Mesendoderm (in vitro differentiated cells): Measurements from ENCODE around the gene UNKL. TPM values are rescaled to one million over a fixed set of nuclear protein-coding genes. Genes with fewer than 3 reads are reported as not detected.

Experiments
- DNase-seq: peaks from one replicate; pipeline ENCODE4 v3.0.0; 2013
- H2AK5ac ChIP-seq: 2 replicates; pipeline ENCODE4 v1.6.1; 2013; ENCODE audit warnings: low read length, inconsistent platforms
- H2BK120ac ChIP-seq: 2 replicates; pipeline ENCODE4 v1.6.1; 2013; ENCODE audit warnings: low read depth, mild to moderate bottlenecking, low read length, moderate library complexity, mixed read lengths
- H2BK15ac ChIP-seq: replicated peaks from 2 replicates; pipeline ENCODE4 v1.6.1; 2013; ENCODE audit warnings: low read depth, mild to moderate bottlenecking, moderate library complexity
- H2BK5ac ChIP-seq: 2 replicates; pipeline ENCODE4 v1.6.1; 2013; ENCODE audit warnings: low read length, inconsistent platforms
- H3K18ac ChIP-seq: 2 replicates; pipeline ENCODE4 v1.6.1; 2013; ENCODE audit warnings: mild to moderate bottlenecking, low read length, mixed read lengths
- H3K23ac ChIP-seq: one replicate; pipeline ENCODE4 v1.6.1; 2013; ENCODE audit warnings: low read length
- H3K27ac ChIP-seq: 2 replicates; pipeline ENCODE4 v1.5.1; 2013; ENCODE audit warnings: low read depth, mild to moderate bottlenecking, inconsistent platforms, low read length, moderate library complexity
- H3K27me3 ChIP-seq: 2 replicates; pipeline ENCODE4 v1.6.1; 2013; ENCODE audit warnings: low read length, control low read depth, mild to moderate bottlenecking, inconsistent platforms; ENCODE audit not compliant: insufficient read depth, poor library complexity
- H3K36me3 ChIP-seq: 2 replicates; pipeline ENCODE4 v1.6.1; 2013; ENCODE audit warnings: low read length, inconsistent platforms; ENCODE audit not compliant: control insufficient read depth, insufficient read depth
- H3K4ac ChIP-seq: one replicate; pipeline ENCODE4 v1.6.1; 2013; ENCODE audit warnings: low read depth, mild to moderate bottlenecking, low read length, moderate library complexity
- H3K4me1 ChIP-seq: 2 replicates; pipeline ENCODE4 v1.6.1; 2013; ENCODE audit warnings: low read depth, low read length, inconsistent platforms; ENCODE audit not compliant: control insufficient read depth
- H3K4me2 ChIP-seq: 2 replicates; pipeline ENCODE4 v1.6.1; 2013; ENCODE audit warnings: low read length
- H3K4me3 ChIP-seq: 2 replicates; pipeline ENCODE4 v1.5.1; 2013; ENCODE audit warnings: mild to moderate bottlenecking, low read length
- H3K56ac ChIP-seq: one replicate; pipeline ENCODE4 v1.6.1; 2013; ENCODE audit warnings: low read length
- H3K79me1 ChIP-seq: 2 replicates; pipeline ENCODE4 v1.6.1; 2013; ENCODE audit warnings: low read length, inconsistent platforms
- H3K79me2 ChIP-seq: 2 replicates; pipeline ENCODE4 v1.6.1; 2013; ENCODE audit warnings: mild to moderate bottlenecking, low read length; ENCODE audit not compliant: control insufficient read depth, insufficient read depth
- H3K9ac ChIP-seq: 2 replicates; pipeline ENCODE4 v1.6.1; 2013; ENCODE audit warnings: low read length, inconsistent platforms
- H4K5ac ChIP-seq: one replicate; pipeline ENCODE4 v1.6.1; 2013; ENCODE audit warnings: low read length
- H4K8ac ChIP-seq: one replicate; pipeline ENCODE4 v1.6.1; 2013; ENCODE audit warnings: low read depth, mild to moderate bottlenecking, control low read depth, low read length, moderate library complexity
- WGBS: extraction: QIAGEN DNeasy Blood & Tissue Kit; methylation state at CpG from one replicate; pipeline ENCODE4 v1.1.7; 2013; ENCODE audit warnings: low lambda C conversion rate, missing lambda C conversion rate; ENCODE audit not compliant: insufficient coverage; ENCODE audit errors: extremely low coverage; 5-methylcytosine and 5-hydroxymethylcytosine counted together
- polyA plus RNA-seq, 2 experiments: library from polyadenylated mRNA; stranded (reverse); fragments of 200-250 nt; gene quantifications; one replicate each; pipeline ENCODE4 v1.2.3, GENCODE V29; 2013

The UNKL gene, protein sequence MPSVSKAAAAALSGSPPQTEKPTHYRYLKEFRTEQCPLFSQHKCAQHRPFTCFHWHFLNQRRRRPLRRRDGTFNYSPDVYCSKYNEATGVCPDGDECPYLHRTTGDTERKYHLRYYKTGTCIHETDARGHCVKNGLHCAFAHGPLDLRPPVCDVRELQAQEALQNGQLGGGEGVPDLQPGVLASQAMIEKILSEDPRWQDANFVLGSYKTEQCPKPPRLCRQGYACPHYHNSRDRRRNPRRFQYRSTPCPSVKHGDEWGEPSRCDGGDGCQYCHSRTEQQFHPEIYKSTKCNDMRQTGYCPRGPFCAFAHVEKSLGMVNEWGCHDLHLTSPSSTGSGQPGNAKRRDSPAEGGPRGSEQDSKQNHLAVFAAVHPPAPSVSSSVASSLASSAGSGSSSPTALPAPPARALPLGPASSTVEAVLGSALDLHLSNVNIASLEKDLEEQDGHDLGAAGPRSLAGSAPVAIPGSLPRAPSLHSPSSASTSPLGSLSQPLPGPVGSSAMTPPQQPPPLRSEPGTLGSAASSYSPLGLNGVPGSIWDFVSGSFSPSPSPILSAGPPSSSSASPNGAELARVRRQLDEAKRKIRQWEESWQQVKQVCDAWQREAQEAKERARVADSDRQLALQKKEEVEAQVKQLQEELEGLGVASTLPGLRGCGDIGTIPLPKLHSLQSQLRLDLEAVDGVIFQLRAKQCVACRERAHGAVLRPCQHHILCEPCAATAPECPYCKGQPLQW
- 13.5 TPM for polyA plus RNA-seq (2013, experiment 1 of 2)
- polyA plus RNA-seq (2013, experiment 2 of 2): 12.8 TPM

DNA sequence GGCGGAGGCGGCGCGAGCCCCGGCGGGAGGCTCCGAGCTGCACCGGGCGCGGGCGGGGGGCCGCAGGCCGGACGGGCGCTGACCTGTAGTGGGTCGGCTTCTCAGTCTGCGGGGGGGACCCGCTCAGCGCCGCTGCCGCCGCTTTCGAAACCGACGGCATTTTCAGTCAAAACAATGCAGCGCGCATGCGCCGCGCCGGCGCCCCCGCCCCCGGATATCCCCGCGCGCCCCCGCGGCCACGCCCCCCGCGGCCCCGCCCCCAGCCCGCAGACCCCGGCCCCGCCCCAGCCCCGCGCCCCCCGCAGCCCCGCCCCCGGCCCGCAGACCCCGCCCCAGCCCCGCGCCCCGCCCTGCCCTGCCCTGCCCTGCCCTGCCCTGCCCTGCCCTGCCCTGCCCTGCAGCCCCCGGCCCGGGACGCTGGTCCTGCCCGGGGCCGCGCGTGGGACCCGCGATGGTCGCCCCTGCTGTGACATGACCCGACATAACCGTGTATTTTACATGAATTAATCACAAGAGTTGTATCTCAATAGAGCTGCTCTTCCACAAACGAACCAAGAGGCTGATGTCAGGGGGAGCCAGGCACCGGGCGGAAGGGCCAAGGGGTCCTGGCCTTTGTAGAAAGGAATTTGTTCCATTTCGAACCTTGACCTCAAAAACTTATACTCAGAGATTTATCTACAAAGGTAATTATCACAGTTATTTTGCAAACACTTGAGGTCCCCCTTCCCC lies at the start of gene UNKL:
Gene UNKL (minus strand): TSS at position 173 of the 729 bp plus-strand sequence. CDS start 13 bp downstream, at position 160.
- Histone ChIP-seq H3K79me2 (peaks cover 4% of the 10 kb centered on the region), H3K4ac (no peak within 1 kb of the TSS), H3K4me3 (peak within 1 kb of the TSS; percentile 58), H4K5ac (no peak within 1 kb of the TSS), H3K56ac (peak within 1 kb of the TSS; percentile 77), H2BK5ac (no peak within 1 kb of the TSS), H3K36me3 (no peaks in the 10 kb centered on the region), H3K4me2 (peak within 1 kb of the TSS; percentile 64), H3K27ac (no peak within 1 kb of the TSS), H2BK15ac (no peak within 1 kb of the TSS), H3K23ac (no peak within 1 kb of the TSS), H4K8ac (no peak within 1 kb of the TSS), H3K18ac (peak within 1 kb of the TSS; percentile 71), H3K9ac (peak within 1 kb of the TSS; percentile 81), H3K79me1 (peaks cover 4% of the 10 kb centered on the region), H2AK5ac (no peak within 1 kb of the TSS), H2BK120ac (no peak within 1 kb of the TSS), H3K27me3 (no peaks in the 10 kb centered on the region), H3K4me1 (no peaks in the 10 kb centered on the region)
- WGBS: no CpG with 5 or more reads among the region's 72 CpGs
- peak; percentile 64 for DNase-seq

DNA sequence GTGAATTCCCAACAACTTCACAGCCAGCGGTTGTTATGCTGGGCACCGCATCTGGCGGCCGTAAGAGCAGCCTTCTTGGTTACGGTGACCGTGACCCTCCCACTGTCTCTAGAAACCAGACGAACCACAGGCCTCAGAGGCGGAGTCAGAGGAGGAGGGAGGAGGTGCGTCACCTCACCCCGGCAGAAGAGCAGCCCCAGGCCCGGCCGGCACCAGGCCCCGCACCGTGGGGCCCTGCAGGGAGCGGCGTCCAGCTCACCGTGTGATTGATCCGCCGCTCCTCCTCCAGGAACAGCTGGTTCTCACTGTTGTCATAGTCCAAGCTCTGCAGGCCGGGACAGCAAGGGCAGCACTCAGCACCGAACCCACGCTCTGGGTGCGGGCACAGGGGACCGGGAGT lies 46.6 kb upstream of the UNKL start:
- no CpG with 5 or more reads among the region's 24 CpGs for WGBS
- Histone ChIP-seq H3K56ac (no peak overlapping the region), H3K27ac (no peak overlapping the region)

DNA sequence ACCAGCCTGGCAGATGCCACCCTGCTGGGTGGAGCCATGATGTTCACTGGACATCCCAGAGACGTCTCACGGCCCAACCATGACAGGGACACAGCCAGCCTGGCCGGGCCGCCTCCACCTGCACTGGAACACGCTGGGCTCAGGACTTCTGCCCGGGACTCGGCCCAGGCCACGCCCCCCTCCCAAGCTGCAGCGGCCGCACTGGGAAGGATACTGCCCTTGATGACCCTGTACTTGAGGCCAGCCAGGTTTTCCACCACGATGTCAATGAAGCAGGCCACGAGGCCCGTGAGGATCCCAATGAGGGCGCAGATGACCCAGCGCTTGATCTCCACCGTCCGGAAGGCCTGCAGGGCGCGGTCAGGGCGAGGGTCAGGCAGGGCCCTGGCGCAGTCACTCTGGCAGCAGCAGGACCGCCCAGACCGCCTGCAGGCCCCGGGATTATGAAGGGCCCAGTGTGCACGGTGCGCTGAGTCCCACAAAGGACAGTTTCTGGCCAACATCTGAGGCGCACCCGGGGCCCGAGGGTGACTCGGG lies 46.2 kb upstream of the UNKL start:
- Histone ChIP-seq H4K8ac (no peak overlapping the region), H3K79me2 (no peaks in the 10 kb centered on the region), H3K27me3 (no peaks in the 10 kb centered on the region), H3K18ac (no peak overlapping the region), H3K4me1 (no peaks in the 10 kb centered on the region), H3K56ac (no peak overlapping the region), H2BK15ac (no peak overlapping the region), H2BK120ac (no peak overlapping the region), H3K4me2 (no peak overlapping the region), H2AK5ac (no peak overlapping the region), H3K9ac (no peak overlapping the region), H4K5ac (no peak overlapping the region), H3K4me3 (no peak overlapping the region), H3K23ac (no peak overlapping the region), H3K36me3 (no peaks in the 10 kb centered on the region), H2BK5ac (no peak overlapping the region), H3K4ac (no peak overlapping the region), H3K79me1 (no peaks in the 10 kb centered on the region), H3K27ac (no peak overlapping the region)
- no CpG with 5 or more reads among the region's 30 CpGs for WGBS
- no peak for DNase-seq

More for the DNA sequence above, 46.6 kb upstream of the UNKL start:
- H4K8ac ChIP-seq: no peak overlapping the region
- no peak overlapping the region for H2BK5ac ChIP-seq
- no peak overlapping the region for H4K5ac ChIP-seq
- H3K18ac ChIP-seq: no peak overlapping the region
- H2AK5ac ChIP-seq: no peak overlapping the region
- H3K4me3 ChIP-seq: no peak overlapping the region
- H2BK15ac ChIP-seq: no peak overlapping the region
- H3K4me2 ChIP-seq: no peak overlapping the region
- H2BK120ac ChIP-seq: no peak overlapping the region
- no peak for DNase-seq
- no peaks in the 10 kb centered on the region for H3K36me3 ChIP-seq
- no peaks in the 10 kb centered on the region for H3K4me1 ChIP-seq
- H3K79me1 ChIP-seq: no peaks in the 10 kb centered on the region
- no peak overlapping the region for H3K23ac ChIP-seq
- no peak overlapping the region for H3K4ac ChIP-seq
- no peak overlapping the region for H3K9ac ChIP-seq
- H3K79me2 ChIP-seq: no peaks in the 10 kb centered on the region
- H3K27me3 ChIP-seq: no peaks in the 10 kb centered on the region

DNA sequence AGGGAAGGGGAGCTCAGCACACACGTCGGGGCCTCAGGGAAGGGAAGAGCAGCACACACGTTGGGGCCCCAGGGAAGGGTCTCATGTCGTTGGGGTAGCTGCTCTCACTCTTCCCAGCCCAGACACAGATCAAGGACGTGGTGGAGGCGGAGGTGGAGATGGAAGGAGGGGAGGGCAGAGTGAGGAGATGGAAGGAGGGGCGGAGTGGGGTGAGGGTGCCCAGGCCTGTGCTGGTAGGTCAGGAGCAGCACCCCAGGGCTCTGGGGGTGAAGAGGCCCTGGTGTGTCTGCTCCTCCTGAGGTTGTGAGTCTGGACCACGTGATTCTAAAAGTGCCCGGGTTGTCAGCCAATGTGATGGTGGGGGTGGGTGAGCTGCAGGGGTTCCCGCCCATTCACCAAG lies 45.5 kb upstream of the UNKL start:
- Histone ChIP-seq H3K27ac (no peak overlapping the region), H3K23ac (no peak overlapping the region), H3K4me2 (no peak overlapping the region), H4K8ac (no peak overlapping the region), H3K4me1 (no peaks in the 10 kb centered on the region), H3K79me2 (no peaks in the 10 kb centered on the region), H3K27me3 (no peaks in the 10 kb centered on the region), H3K56ac (no peak overlapping the region), H2BK120ac (no peak overlapping the region), H2BK5ac (no peak overlapping the region), H3K4me3 (no peak overlapping the region), H4K5ac (no peak overlapping the region), H3K18ac (no peak overlapping the region), H3K79me1 (no peaks in the 10 kb centered on the region), H3K9ac (no peak overlapping the region), H3K36me3 (no peaks in the 10 kb centered on the region), H2BK15ac (no peak overlapping the region), H2AK5ac (no peak overlapping the region), H3K4ac (no peak overlapping the region)
- no peak for DNase-seq
- no CpG with 5 or more reads among the region's 10 CpGs for whole genome bisulfite sequencing

DNA sequence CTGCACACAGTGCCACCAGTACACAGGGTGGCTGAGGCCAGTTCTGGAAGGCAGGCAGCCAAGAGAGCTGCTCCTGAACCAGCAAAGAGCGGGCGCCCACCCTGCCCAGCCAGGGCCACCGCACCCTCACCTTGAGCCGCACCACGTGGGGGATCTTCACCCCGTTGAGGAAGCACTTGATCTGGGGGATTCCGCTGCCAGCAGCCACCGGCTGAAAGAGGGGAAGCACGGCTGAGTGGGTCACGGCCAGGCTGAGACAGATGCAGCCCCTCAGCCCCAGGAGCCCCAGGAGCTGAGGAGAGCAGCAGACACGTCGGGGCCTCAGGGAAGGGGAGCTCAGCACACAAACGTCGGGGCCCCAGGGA lies 44.5 kb upstream of the UNKL start:
- Histone ChIP-seq H3K23ac (no peak overlapping the region), H3K27ac (no peak overlapping the region), H4K8ac (no peak overlapping the region), H3K79me2 (no peaks in the 10 kb centered on the region), H3K4me1 (no peaks in the 10 kb centered on the region), H2BK5ac (no peak overlapping the region), H2BK120ac (no peak overlapping the region), H3K4me3 (no peak overlapping the region), H3K4ac (no peak overlapping the region), H3K9ac (no peak overlapping the region), H3K27me3 (no peaks in the 10 kb centered on the region), H2BK15ac (no peak overlapping the region), H2AK5ac (no peak overlapping the region), H4K5ac (no peak overlapping the region), H3K79me1 (no peaks in the 10 kb centered on the region), H3K4me2 (no peak overlapping the region), H3K18ac (no peak overlapping the region), H3K56ac (no peak overlapping the region), H3K36me3 (no peaks in the 10 kb centered on the region)
- no CpG with 5 or more reads among the region's 14 CpGs for WGBS
- DNase-seq: no peak
